Activated naive CD8-positive, alpha-beta T cell treated with anti-CD3 and anti-CD28 coated beads, Interleukin-2, amount 50 U/mL, for 16 hours (primary cell): ENCODE data around the gene LEFTY1.

Experiments
- DNase-seq: peaks from one replicate; pipeline ENCODE4 v3.0.0-alpha.2; 2020; ENCODE audit warnings: low read depth, low spot score

Gene LEFTY1

GRCh38 chr1:225915538-225915991 is 26.6 kb upstream of the LEFTY1 start:
- no peak for DNase-seq

GRCh38 chr1:225914947-225915346 is 26.0 kb upstream of the LEFTY1 start:
- no peak for DNase-seq

GRCh38 chr1:225914391-225914790 is 25.4 kb upstream of the LEFTY1 start:
- DNase-seq = no peak

GRCh38 chr1:225911191-225912130 is 22.5 kb upstream of the LEFTY1 start:
- DNase-seq = peak; percentile 31

GRCh38 chr1:225909477-225909876 is 20.5 kb upstream of the LEFTY1 start:
- no peak for DNase-seq

GRCh38 chr1:225908773-225909172 is 19.8 kb upstream of the LEFTY1 start:
- no peak for DNase-seq

- DNase-seq = no peak
Observed at GRCh38 chr1:225908013-225908640, 19.2 kb upstream of the LEFTY1 start.

- DNase-seq = no peak
Observed at GRCh38 chr1:225907341-225907740, 18.4 kb upstream of the LEFTY1 start.

- DNase-seq = no peak
Observed at GRCh38 chr1:225906467-225906866, 17.5 kb upstream of the LEFTY1 start.

GRCh38 chr1:225903623-225904022 is 14.7 kb upstream of the LEFTY1 start:
- no peak for DNase-seq

GRCh38 chr1:225899044-225899925 is 10.3 kb upstream of the LEFTY1 start:
- no peak for DNase-seq

GRCh38 chr1:225897595-225898514 is 8.9 kb upstream of the LEFTY1 start:
- DNase-seq = no peak

- peak; percentile 40 for DNase-seq
Observed at GRCh38 chr1:225896937-225897549, 8.1 kb upstream of the LEFTY1 start.

GRCh38 chr1:225896494-225896893 is 7.5 kb upstream of the LEFTY1 start:
- no peak for DNase-seq

GRCh38 chr1:225892307-225892706 is 3.4 kb upstream of the LEFTY1 start:
- DNase-seq = no peak

- DNase-seq = no peak
Observed at GRCh38 chr1:225891229-225891972, 2.5 kb upstream of the LEFTY1 start.

- DNase-seq = no peak
Observed at GRCh38 chr1:225890346-225891228, 1.6 kb upstream of the LEFTY1 start.

GRCh38 chr1:225889743-225890142 is 797 bp upstream of the LEFTY1 start:
- no peak for DNase-seq
